Fibroblast of peridontal ligament (primary cell): Measurements from ENCODE around the gene SMAD3.
"Not testable (repeated sequence)": the region's sequence is repeated elsewhere in the genome, so short reads cannot be mapped to it uniquely, and the experiment has no call there.

Experiments
- DNase-seq: peaks from one replicate; pipeline ENCODE4 v3.0.0-alpha.2; 2010; ENCODE audit errors: extremely low read depth

The SMAD3 gene

GRCh38 chr15:67065531-67066005 lies at the start of gene SMAD3:
Gene SMAD3, plus strand, starts transcription at chr15:67065602. Its CDS starts 553 bp downstream, at chr15:67066155.
- peak; percentile 94 for DNase-seq

- no peak for DNase-seq
Measured at GRCh38 chr15:67017311-67017710, 48.1 kb upstream of the SMAD3 start.

GRCh38 chr15:67018026-67018425 lies 47.4 kb upstream of the SMAD3 start:
- no peak for DNase-seq

- DNase-seq: no peak
Measured at GRCh38 chr15:67018441-67018840, 47.0 kb upstream of the SMAD3 start.

GRCh38 chr15:67019069-67019468 lies 46.3 kb upstream of the SMAD3 start:
- no peak for DNase-seq

- DNase-seq: no peak
Measured at GRCh38 chr15:67019884-67020520, 45.4 kb upstream of the SMAD3 start.

- not testable (repeated sequence) for DNase-seq
Measured at GRCh38 chr15:67020668-67021067, 44.7 kb upstream of the SMAD3 start.

GRCh38 chr15:67021455-67021854 lies 43.9 kb upstream of the SMAD3 start:
- DNase-seq: no peak

GRCh38 chr15:67022587-67023105 lies 42.8 kb upstream of the SMAD3 start:
- DNase-seq: no peak

GRCh38 chr15:67023517-67024313 lies 41.7 kb upstream of the SMAD3 start:
- DNase-seq: no peak

- peak; percentile 99 for DNase-seq
Measured at GRCh38 chr15:67024314-67024997, 40.9 kb upstream of the SMAD3 start.

GRCh38 chr15:67024998-67025368 lies 40.4 kb upstream of the SMAD3 start:
- no peak for DNase-seq

GRCh38 chr15:67025719-67026609 lies 39.4 kb upstream of the SMAD3 start:
- peak; percentile 63 for DNase-seq

- no peak for DNase-seq
Measured at GRCh38 chr15:67026610-67026967, 38.8 kb upstream of the SMAD3 start.

- not testable (repeated sequence) for DNase-seq
Measured at GRCh38 chr15:67028440-67028839, 37.0 kb upstream of the SMAD3 start.

- no peak for DNase-seq
Measured at GRCh38 chr15:67030036-67030762, 35.2 kb upstream of the SMAD3 start.

GRCh38 chr15:67031331-67031730 lies 34.1 kb upstream of the SMAD3 start:
- DNase-seq: no peak

GRCh38 chr15:67032608-67033007 lies 32.8 kb upstream of the SMAD3 start:
- no peak for DNase-seq

GRCh38 chr15:67033012-67033411 lies 32.4 kb upstream of the SMAD3 start:
- no peak for DNase-seq

GRCh38 chr15:67033571-67034044 lies 31.8 kb upstream of the SMAD3 start:
- DNase-seq: no peak

- DNase-seq: peak; percentile 80
Measured at GRCh38 chr15:67035886-67036285, 29.5 kb upstream of the SMAD3 start.
